Epithelial cell of esophagus (primary cell): Measurements from ENCODE around the gene ARMH2.
"Not testable (repeated sequence)": the region's sequence is repeated elsewhere in the genome, so short reads cannot be mapped to it uniquely, and the experiment has no call there.

Experiments
- DNase-seq: peaks from one replicate; pipeline ENCODE4 v3.0.0; 2010; ENCODE audit warnings: low read depth
- H3K4me3 ChIP-seq: 2 replicates; pipeline ENCODE4 v1.5.1; 2011; ENCODE audit warnings: mild to moderate bottlenecking, low read length, control low read depth
- CTCF ChIP-seq: IDR thresholded peaks from 2 replicates; pipeline ENCODE4 v1.5.1; 2011; ENCODE audit warnings: low read depth, mild to moderate bottlenecking, low read length, control low read depth, inconsistent platforms; ENCODE audit not compliant: insufficient read depth; ENCODE audit errors: missing control alignments

ARMH2 gene

GRCh38 chr6:24766680-24767462 is 31.8 kb downstream of the ARMH2 start:
- peak; percentile 52 for DNase-seq
- peak; percentile 30 for TF ChIP-seq CTCF

GRCh38 chr6:24765968-24766367 is 32.7 kb downstream of the ARMH2 start:
- DNase-seq, H3K4me3 ChIP-seq: not testable (repeated sequence)

More at GRCh38 chr6:24766680-24767462, 31.8 kb downstream of the ARMH2 start:
- no peak overlapping the region for H3K4me3 ChIP-seq

GRCh38 chr6:24764833-24765828 is 33.6 kb downstream of the ARMH2 start:
- DNase-seq, H3K4me3 ChIP-seq: not testable (repeated sequence)

- no peak overlapping the region for H3K4me3 ChIP-seq
- DNase-seq = peak; percentile 15
- TF ChIP-seq CTCF = no peak
These were observed 35.1 kb downstream of the ARMH2 start for GRCh38 chr6:24763578-24763977.

GRCh38 chr6:24761851-24762250 is 36.9 kb downstream of the ARMH2 start:
- no peak for TF ChIP-seq CTCF
- no peak overlapping the region for H3K4me3 ChIP-seq
- no peak for DNase-seq

- no peak for DNase-seq
- no peak for TF ChIP-seq CTCF
- no peak overlapping the region for H3K4me3 ChIP-seq
These were observed 37.4 kb downstream of the ARMH2 start for GRCh38 chr6:24761193-24761835.

GRCh38 chr6:24760210-24760609 is 38.5 kb downstream of the ARMH2 start:
- DNase-seq = no peak
- no peak for TF ChIP-seq CTCF
- H3K4me3 ChIP-seq = no peak overlapping the region
